ENCODE results near the gene WDR7. TPM values are rescaled to one million over a fixed set of nuclear protein-coding genes. Genes with fewer than 3 reads are reported as not detected.

Gene WDR7
- total and polyA plus RNA-seq, 9 of the 15 experiments (the other 6 are each of a cell fraction or from before 2014, with no cell fraction given) = 1.4 to 9.4 (median 5.3) TPM

- ATAC-seq = no peak
- ChIA-PET CTCF (ENCODE audit: low intra/inter-chr PET ratio) (no interaction called here), POLR2A (no interaction called here)
- Histone ChIP-seq H3K4me1 (replicated peaks in 1 of 2; ENCODE audit: control insufficient read depth in 2 of 2, insufficient read depth in 2 of 2, low read length in 2 of 2) (no peaks in the 10 kb centered on the region), H3K27me3 (ENCODE audit: control insufficient read depth in 2 of 2, insufficient read depth in 2 of 2, low read length in 2 of 2) (peaks cover 0 to 11% of the 10 kb centered on the region in 2 experiments; a peak in 2 of 5 replicates), H2AFZ (ENCODE audit: low read depth, low read length) (no peak overlapping the region), H3K79me2 (ENCODE audit: control insufficient read depth, insufficient read depth, low read length) (no peaks in the 10 kb centered on the region), H4K20me1 (replicated peaks; ENCODE audit: control insufficient read depth, insufficient read depth, low read length) (peaks cover 3% of the 10 kb centered on the region; the same call in 1 of the 2 replicates), H3K9me1 (ENCODE audit: control insufficient read depth, insufficient read depth, low read length) (no peaks in the 10 kb centered on the region), H3K36me3 (ENCODE audit: control insufficient read depth, insufficient read depth, low read length) (no peaks in the 10 kb centered on the region), H3K27ac (ENCODE audit: extremely low read depth, low read depth, low read length) (no peak overlapping the region), H3K9me3 (replicated peaks; ENCODE audit: control insufficient read depth, insufficient read depth, low read depth, low read length) (no peaks in the 10 kb centered on the region), H3K4me3 (no peak overlapping the region), H3K4me2 (ENCODE audit: insufficient read depth, low read length) (no peak overlapping the region), H3K9ac (ENCODE audit: insufficient read depth in 1 of 2, low read depth in 2 of 2, low read length in 2 of 2) (no peak overlapping the region)
- no peak for DNase-seq (ENCODE audit: extremely low read depth in 1 of 4, low spot score in 3 of 4)
- intact Hi-C loops (cut with micrococcal nuclease) = no loop called here
- no TSS peak for BruUV-seq (replicated peaks)
- 0% methylated on average over 3 of the region's 3 CpGs for WGBS (ENCODE audit: insufficient coverage, low coverage, missing lambda C conversion rate)
- in situ Hi-C loops (cut with MboI) = no loop called here
- FAIRE-seq = no peak
- TF ChIP-seq CBX1 (IDR thresholded peaks at IDR 0.05; ENCODE audit: low read depth) (no peak), YBX1 (IDR thresholded peaks at IDR 0.05) (no peak), NFIX (CRISPR knock-in tag; IDR thresholded peaks at IDR 0.05; ENCODE audit: low read depth) (no peak), ZBTB43 (CRISPR knock-in tag; IDR thresholded peaks at IDR 0.05) (no peak), NCOR1 (IDR thresholded peaks at IDR 0.05) (no peak), STAT5A (IDR thresholded peaks at IDR 0.05; ENCODE audit: borderline replicate concordance, low read length) (no peak), NFXL1 (CRISPR knock-in tag; IDR thresholded peaks at IDR 0.05) (no peak), NBN (IDR thresholded peaks at IDR 0.05; ENCODE audit: low read depth) (no peak), WHSC1 (IDR thresholded peaks at IDR 0.05; ENCODE audit: low read length) (no peak), EP300 (IDR thresholded peaks at IDR 0.05; ENCODE audit: low read length) (no peak), ZNF24 (IDR thresholded peaks at IDR 0.05) (no peak), ZNF395 (CRISPR knock-in tag; IDR thresholded peaks at IDR 0.05) (no peak), PRDM10 (IDR thresholded peaks at IDR 0.05; ENCODE audit: partially characterized antibody) (no peak), BRF1 (IDR thresholded peaks at IDR 0.05; ENCODE audit: borderline replicate concordance, extremely low read depth, insufficient read length) (no peak), MLLT1 (IDR thresholded peaks at IDR 0.05) (no peak), SMARCA4 (IDR thresholded peaks at IDR 0.05) (no peak)
Measured at GRCh38 chr18:57043241-57043640, 392.1 kb downstream of the WDR7 start.

Data from K562 (cell line).